A673 (cell line): Measurements from ENCODE around the gene KCNJ10. TPM values are rescaled to one million over a fixed set of nuclear protein-coding genes. Genes with fewer than 3 reads are reported as not detected.

ENCODE experiments used
- BruUV-seq: library from RNA; stranded (reverse); fragments of 400-500 nt; replicated peaks from 2 replicates; lab custom pipeline; 2021; lab: Mats Ljungman, UMichigan
- CTCF ChIA-PET: fragments of 300-600 bp; sonication (Branson Sonifier 250); formaldehyde crosslinking; loops from one replicate; lab custom pipeline; 2022; ENCODE audit warnings: antibody characterized with exemption; lab: Charles Lee
- POLR2A ChIA-PET: fragments of 300-600 bp; sonication (Branson Sonifier 250); formaldehyde crosslinking; loops from one replicate; lab custom pipeline; 2022; ENCODE audit warnings: antibody characterized with exemption; ENCODE audit not compliant: low non-redundant PET; lab: Charles Lee
- DNase-seq: peaks from one replicate; pipeline ENCODE4 v3.0.0-alpha.2; 2015; ENCODE audit warnings: low spot score
- H3K27ac ChIP-seq: fragments of 200-600 bp; sonication (generic); 2 replicates; pipeline ENCODE4 v1.5.1; 2016; ENCODE audit warnings: mixed run types, low read depth, mild to moderate bottlenecking, mixed read lengths, antibody characterized with exemption, low read length; ENCODE audit not compliant: poor library complexity, severe bottlenecking
- H3K27me3 ChIP-seq: fragments of 200-600 bp; sonication (generic); replicated peaks from 2 replicates; pipeline ENCODE4 v1.6.1; 2017; ENCODE audit warnings: mixed run types, low read depth, mild to moderate bottlenecking, mixed read lengths, antibody characterized with exemption, low read length; ENCODE audit not compliant: insufficient read depth, poor library complexity
- H3K36me3 ChIP-seq: fragments of 200-600 bp; sonication (generic); 2 replicates; pipeline ENCODE4 v1.6.1; 2016; ENCODE audit warnings: mixed run types, mild to moderate bottlenecking, mixed read lengths, antibody characterized with exemption, low read length; ENCODE audit not compliant: insufficient read depth, poor library complexity, severe bottlenecking
- H3K4me1 ChIP-seq: fragments of 200-600 bp; sonication (generic); 2 replicates; pipeline ENCODE4 v1.6.1; 2017; ENCODE audit warnings: mixed run types, mild to moderate bottlenecking, mixed read lengths, antibody characterized with exemption, low read length; ENCODE audit not compliant: insufficient read depth, poor library complexity, severe bottlenecking
- H3K4me3 ChIP-seq: fragments of 200-600 bp; sonication (generic); 2 replicates; pipeline ENCODE4 v1.5.1; 2016; ENCODE audit warnings: low read depth, mixed run types, mild to moderate bottlenecking, mixed read lengths, low read length; ENCODE audit not compliant: poor library complexity, severe bottlenecking
- H3K9me3 ChIP-seq: fragments of 200-600 bp; sonication (generic); 2 replicates; pipeline ENCODE4 v1.6.1; 2016; ENCODE audit warnings: mixed run types, low read depth, mild to moderate bottlenecking, mixed read lengths, antibody characterized with exemption, low read length; ENCODE audit not compliant: poor library complexity, severe bottlenecking
- CTCF ChIP-seq: fragments of 300-800, 200-600 bp; sonication (generic); conservative IDR thresholded peaks from 2 replicates; pipeline ENCODE4 v1.5.1; 2017; ENCODE audit warnings: low read depth, mild to moderate bottlenecking, antibody characterized with exemption, low read length, moderate library complexity, mixed read lengths
- EZH2 ChIP-seq: fragments of 200-600 bp; sonication (generic); IDR thresholded peaks from 2 replicates; pipeline ENCODE4 v1.6.1; 2017; ENCODE audit warnings: borderline replicate concordance, low read depth, mild to moderate bottlenecking, mixed read lengths, antibody characterized with exemption, low read length; ENCODE audit not compliant: poor library complexity, severe bottlenecking
- intact Hi-C: fragments of 100-400 bp; cut with micrococcal nuclease; formaldehyde crosslinking; loops from one replicate; pipeline ENCODE4 v1.10.0; 2022; ENCODE audit not compliant: unreplicated experiment
- total RNA-seq: library from RNA; stranded (reverse); gene quantifications from 2 replicates; pipeline ENCODE4 v1.2.3, GENCODE V29; 2021

The KCNJ10 gene
- total RNA-seq, 1 experiment from 2014 or later, result not detected

GRCh38 chr1:160017592-160017991, 52.4 kb downstream of the KCNJ10 start:
- no TSS peak for BruUV-seq
- Histone ChIP-seq H3K4me3 (no peak overlapping the region), H3K36me3 (no peaks in the 10 kb centered on the region), H3K27ac (no peak overlapping the region), H3K4me1 (no peaks in the 10 kb centered on the region), H3K9me3 (no peaks in the 10 kb centered on the region), H3K27me3 (peaks cover 2% of the 10 kb centered on the region)
- ChIA-PET CTCF (interaction anchor here (3.7 kb wide), 1 partner anchor 10 kb away, joined by 11 read pairs; no protein-coding TSS in a partner anchor), POLR2A (no interaction called here)
- intact Hi-C loops, result no loop called here
- TF ChIP-seq EZH2, result no peak
- no peak for TF ChIP-seq CTCF
- no peak for DNase-seq

- CTCF ChIA-PET, result no interaction called here
- no peaks in the 10 kb centered on the region for H3K36me3 ChIP-seq
- H3K4me3 ChIP-seq, result no peak overlapping the region
- H3K27me3 ChIP-seq, result peaks cover 6% of the 10 kb centered on the region
- H3K9me3 ChIP-seq, result no peaks in the 10 kb centered on the region
- no peak overlapping the region for H3K27ac ChIP-seq
- DNase-seq, result no peak
- H3K4me1 ChIP-seq, result no peaks in the 10 kb centered on the region
- TF ChIP-seq CTCF (no peak), EZH2 (no peak)
- POLR2A ChIA-PET, result no interaction called here
- BruUV-seq, result no TSS peak
- intact Hi-C loops, result no loop called here
Observed at GRCh38 chr1:160011781-160012180, 58.2 kb downstream of the KCNJ10 start.

- Histone ChIP-seq H3K4me3 (no peak overlapping the region), H3K9me3 (no peaks in the 10 kb centered on the region), H3K27me3 (peaks cover 6% of the 10 kb centered on the region), H3K4me1 (no peaks in the 10 kb centered on the region), H3K27ac (no peak overlapping the region), H3K36me3 (no peaks in the 10 kb centered on the region)
- no peak for TF ChIP-seq EZH2
- TF ChIP-seq CTCF, result no peak
- BruUV-seq, result no TSS peak
- DNase-seq, result no peak
- POLR2A ChIA-PET, result no interaction called here
- intact Hi-C loops, result loop anchor here (5.0 to 10.0 kb wide), 5 partner anchors 118 to 878 kb away; partner anchors contain the start of gene DUSP23
- CTCF ChIA-PET, result no interaction called here
Observed at GRCh38 chr1:160009801-160010200, 60.2 kb downstream of the KCNJ10 start.
